K562 (cell line): Measurements from ENCODE around the gene ATP6V0A1. TPM values are rescaled to one million over a fixed set of nuclear protein-coding genes. Genes with fewer than 3 reads are reported as not detected.

ENCODE experiments used
- ADNP ChIP-seq: fragments of 200-800 bp; sonication (Bioruptor generic); IDR thresholded peaks from 2 replicates; pipeline ENCODE4 v1.6.1; 2016; ENCODE audit warnings: missing genetic modification characterization, missing compliant biosample characterization
- FOS ChIP-seq: IDR thresholded peaks from 3 replicates; pipeline ENCODE4 v1.6.1; 2011; ENCODE audit not compliant: insufficient read length; ENCODE audit errors: extremely low read depth
- IRF2 ChIP-seq: sonication (generic); formaldehyde crosslinking; IDR thresholded peaks from 2 replicates; pipeline ENCODE4 v1.8.1; 2022; ENCODE audit warnings: mild to moderate bottlenecking, missing genetic modification reagents
- JUN ChIP-seq, 2 experiments: sonication (generic) in 1 of 2; formaldehyde crosslinking in 1 of 2; IDR thresholded peaks; 2 replicates each; pipeline versions ENCODE4 v1.6.1 to v1.8.0; 2012 to 2022; ENCODE audit warnings: borderline replicate concordance in 2 of 2, mild to moderate bottlenecking in 2 of 2, improper control_type of control experiment in 1 of 2, low read depth in 1 of 2, low read length in 1 of 2, missing genetic modification reagents in 1 of 2
- MYNN ChIP-seq, 2 experiments: sonication (generic); formaldehyde crosslinking in 1 of 2; IDR thresholded peaks; 2 replicates each; pipeline versions ENCODE4 v1.5.0 to v1.6.1; 2016 to 2020; ENCODE audit warnings: antibody characterized with exemption in 1 of 2, missing genetic modification reagents in 1 of 2
- NFRKB ChIP-seq: fragments of 450-650 bp; IDR thresholded peaks from 2 replicates; pipeline ENCODE4 v1.6.1; 2016; ENCODE audit warnings: low read depth
- NR2C1 ChIP-seq, 2 experiments: fragments of 450-650 bp; IDR thresholded peaks; 2 replicates each; pipeline ENCODE4 v1.6.1; 2017; ENCODE audit warnings: mild to moderate bottlenecking in 2 of 2, antibody characterized with exemption in 1 of 2, inconsistent platforms in 1 of 2, missing compliant biosample characterization in 1 of 2, missing genetic modification characterization in 1 of 2
- NUFIP1 ChIP-seq: fragments of 450-650 bp; IDR thresholded peaks from 2 replicates; pipeline ENCODE4 v1.6.1; 2018; ENCODE audit not compliant: partially characterized antibody
- ZNF140 ChIP-seq: fragments of 250-450 bp; sonication (Bioruptor Pico); IDR thresholded peaks from 2 replicates; pipeline ENCODE4 v1.8.0; 2021; ENCODE audit warnings: moderate library complexity, mild to moderate bottlenecking, inconsistent platforms
- ZNF79 ChIP-seq: fragments of 250-450 bp; sonication (Bioruptor Pico); IDR thresholded peaks from 2 replicates; pipeline ENCODE4 v1.4.0; 2020; ENCODE audit warnings: low read depth, mild to moderate bottlenecking, moderate library complexity
- polyA plus RNA-seq, 8 experiments: library from polyadenylated mRNA; depleted of rRNA in 4 of 8; stranded (reverse) in 5 of 8; unstranded in 3 of 8; fragments of >200 nt; fragmentation: Nextera tagmentation in 2 of 8; fragmentation: Illumina TruSeq in 1 of 8; extraction: Ambion mirVana in 2 of 8; extraction: Trizol in 1 of 8; gene quantifications; 2 replicates each; pipeline versions ENCODE4 v1.2.1 to v1.2.3, GENCODE V29; 2011 to 2014; ENCODE audit warnings: inconsistent platforms in 1 of 8, missing spikeins in 1 of 8
- total RNA-seq, 7 experiments: library from RNA; depleted of rRNA in 6 of 7; stranded (reverse); fragments of >200 nt in 6 of 7; fragmentation: Illumina TruSeq in 2 of 7; extraction: Trizol in 2 of 7; gene quantifications; 2 replicates each; pipeline versions ENCODE4 v1.2.1 to v1.2.3, GENCODE V29; 2011 to 2021; ENCODE audit warnings: low replicate concordance in 1 of 7
- TF ChIP-seq, protein P1 (sequence below): fragments of 250-450 bp; sonication (Bioruptor Pico); IDR thresholded peaks from 2 replicates; pipeline ENCODE4 v1.4.0; 2020; ENCODE audit warnings: mild to moderate bottlenecking, moderate library complexity
- TF ChIP-seq, protein P2 (sequence below), 3 experiments: IDR thresholded peaks in 2 of 3; conservative IDR thresholded peaks in 1 of 3; 2 replicates each; pipeline ENCODE4 v1.5.1; 2011 to 2012; ENCODE audit warnings: low read length in 3 of 3, mild to moderate bottlenecking in 3 of 3, control low read depth in 2 of 3, improper control_type of control experiment in 1 of 3, inconsistent platforms in 1 of 3, low read depth in 1 of 3, mixed read lengths in 1 of 3, moderate library complexity in 1 of 3; ENCODE audit not compliant: insufficient read depth in 2 of 3
- TF ChIP-seq, protein P3 (sequence below): fragments of 250-450 bp; sonication (Bioruptor Pico); IDR thresholded peaks from 2 replicates; pipeline ENCODE4 v1.8.0; 2022; ENCODE audit warnings: moderate library complexity, mild to moderate bottlenecking, inconsistent platforms
- TF ChIP-seq, protein P4 (sequence below): sonication (generic); formaldehyde crosslinking; IDR thresholded peaks from 2 replicates; pipeline ENCODE4 v1.8.0; 2022; ENCODE audit warnings: mild to moderate bottlenecking, missing genetic modification reagents

ATP6V0A1 gene
- total and polyA plus RNA-seq, 9 of the 15 experiments (the other 6 are each of a cell fraction or from before 2014, with no cell fraction given), result 11.8 to 158 (median 75.5) TPM

DNA sequence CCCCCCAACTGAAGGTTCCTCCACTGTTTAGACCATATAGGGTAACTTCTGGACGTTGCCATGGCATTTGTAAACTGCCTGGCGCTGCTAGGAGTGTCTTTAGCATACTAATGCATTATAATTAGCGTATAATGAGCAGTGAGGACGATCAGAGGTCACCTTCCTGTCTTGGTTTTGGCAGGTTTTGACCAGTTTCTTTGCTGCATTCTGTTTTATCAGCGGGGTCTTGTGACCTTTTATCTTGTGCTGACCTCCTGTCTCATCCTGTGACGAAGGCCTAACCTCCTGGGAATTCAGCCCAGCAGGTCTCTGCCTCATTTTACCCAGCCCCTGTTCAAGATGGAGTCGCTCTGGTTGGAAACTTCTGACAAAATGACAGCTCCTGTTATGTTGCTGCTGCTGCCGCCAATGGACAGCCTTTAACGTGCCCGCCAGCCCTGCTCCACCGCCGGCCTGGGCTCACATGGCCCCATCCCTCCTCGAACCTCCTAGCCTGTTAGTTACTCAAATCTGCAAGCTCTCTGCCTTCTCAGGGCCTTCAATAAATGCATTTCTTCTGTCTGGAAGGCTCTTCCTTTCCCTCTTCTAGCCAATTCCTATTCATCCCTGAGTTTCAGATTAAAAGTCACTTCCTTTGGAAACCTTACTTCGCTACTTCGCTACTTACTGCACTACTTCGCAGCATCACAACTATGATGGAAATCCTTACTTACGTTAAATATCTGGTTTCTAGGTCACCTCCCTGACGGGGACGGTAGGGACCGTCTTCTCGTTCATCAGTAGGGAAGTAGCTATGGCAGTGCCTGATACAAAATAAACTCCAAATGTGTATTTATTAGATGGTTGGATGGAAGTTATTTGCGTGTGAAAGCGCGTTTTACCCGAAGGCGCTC, 76.7 kb downstream of the ATP6V0A1 start (continued):
- TF ChIP-seq, protein P1, sequence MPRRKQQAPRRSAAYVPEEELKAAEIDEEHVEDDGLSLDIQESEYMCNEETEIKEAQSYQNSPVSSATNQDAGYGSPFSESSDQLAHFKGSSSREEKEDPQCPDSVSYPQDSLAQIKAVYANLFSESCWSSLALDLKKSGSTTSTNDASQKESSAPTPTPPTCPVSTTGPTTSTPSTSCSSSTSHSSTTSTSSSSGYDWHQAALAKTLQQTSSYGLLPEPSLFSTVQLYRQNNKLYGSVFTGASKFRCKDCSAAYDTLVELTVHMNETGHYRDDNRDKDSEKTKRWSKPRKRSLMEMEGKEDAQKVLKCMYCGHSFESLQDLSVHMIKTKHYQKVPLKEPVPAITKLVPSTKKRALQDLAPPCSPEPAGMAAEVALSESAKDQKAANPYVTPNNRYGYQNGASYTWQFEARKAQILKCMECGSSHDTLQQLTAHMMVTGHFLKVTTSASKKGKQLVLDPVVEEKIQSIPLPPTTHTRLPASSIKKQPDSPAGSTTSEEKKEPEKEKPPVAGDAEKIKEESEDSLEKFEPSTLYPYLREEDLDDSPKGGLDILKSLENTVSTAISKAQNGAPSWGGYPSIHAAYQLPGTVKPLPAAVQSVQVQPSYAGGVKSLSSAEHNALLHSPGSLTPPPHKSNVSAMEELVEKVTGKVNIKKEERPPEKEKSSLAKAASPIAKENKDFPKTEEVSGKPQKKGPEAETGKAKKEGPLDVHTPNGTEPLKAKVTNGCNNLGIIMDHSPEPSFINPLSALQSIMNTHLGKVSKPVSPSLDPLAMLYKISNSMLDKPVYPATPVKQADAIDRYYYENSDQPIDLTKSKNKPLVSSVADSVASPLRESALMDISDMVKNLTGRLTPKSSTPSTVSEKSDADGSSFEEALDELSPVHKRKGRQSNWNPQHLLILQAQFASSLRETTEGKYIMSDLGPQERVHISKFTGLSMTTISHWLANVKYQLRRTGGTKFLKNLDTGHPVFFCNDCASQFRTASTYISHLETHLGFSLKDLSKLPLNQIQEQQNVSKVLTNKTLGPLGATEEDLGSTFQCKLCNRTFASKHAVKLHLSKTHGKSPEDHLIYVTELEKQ (CRISPR knock-in tag), result peak; percentile 96
- no peak for TF ChIP-seq ADNP (tag)
- peak; percentile 70 for TF ChIP-seq NUFIP1
- TF ChIP-seq MYNN (IDR thresholded peaks at IDR 0.05), result peak; percentile 76
- no peak for TF ChIP-seq MYNN (CRISPR knock-in tag; IDR thresholded peaks at IDR 0.05)
- TF ChIP-seq, protein P2, sequence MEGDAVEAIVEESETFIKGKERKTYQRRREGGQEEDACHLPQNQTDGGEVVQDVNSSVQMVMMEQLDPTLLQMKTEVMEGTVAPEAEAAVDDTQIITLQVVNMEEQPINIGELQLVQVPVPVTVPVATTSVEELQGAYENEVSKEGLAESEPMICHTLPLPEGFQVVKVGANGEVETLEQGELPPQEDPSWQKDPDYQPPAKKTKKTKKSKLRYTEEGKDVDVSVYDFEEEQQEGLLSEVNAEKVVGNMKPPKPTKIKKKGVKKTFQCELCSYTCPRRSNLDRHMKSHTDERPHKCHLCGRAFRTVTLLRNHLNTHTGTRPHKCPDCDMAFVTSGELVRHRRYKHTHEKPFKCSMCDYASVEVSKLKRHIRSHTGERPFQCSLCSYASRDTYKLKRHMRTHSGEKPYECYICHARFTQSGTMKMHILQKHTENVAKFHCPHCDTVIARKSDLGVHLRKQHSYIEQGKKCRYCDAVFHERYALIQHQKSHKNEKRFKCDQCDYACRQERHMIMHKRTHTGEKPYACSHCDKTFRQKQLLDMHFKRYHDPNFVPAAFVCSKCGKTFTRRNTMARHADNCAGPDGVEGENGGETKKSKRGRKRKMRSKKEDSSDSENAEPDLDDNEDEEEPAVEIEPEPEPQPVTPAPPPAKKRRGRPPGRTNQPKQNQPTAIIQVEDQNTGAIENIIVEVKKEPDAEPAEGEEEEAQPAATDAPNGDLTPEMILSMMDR (IDR thresholded peaks at IDR 0.05 in 2 of 3, conservative IDR thresholded peaks at IDR 0.05 in 1 of 3; ENCODE audit: insufficient read depth in 2 of 3, low read depth in 1 of 3, low read length in 3 of 3), result no peak; a peak in 1 of 6 replicates
- no peak; the same call in 1 of the 2 replicates for TF ChIP-seq NR2C1 (IDR thresholded peaks at IDR 0.05)
- peak; percentile 93 for TF ChIP-seq NR2C1 (tag; IDR thresholded peaks at IDR 0.05)
- TF ChIP-seq IRF2 (CRISPR knock-in tag), result no peak
- no peak for TF ChIP-seq ZNF140
- TF ChIP-seq, protein P3, sequence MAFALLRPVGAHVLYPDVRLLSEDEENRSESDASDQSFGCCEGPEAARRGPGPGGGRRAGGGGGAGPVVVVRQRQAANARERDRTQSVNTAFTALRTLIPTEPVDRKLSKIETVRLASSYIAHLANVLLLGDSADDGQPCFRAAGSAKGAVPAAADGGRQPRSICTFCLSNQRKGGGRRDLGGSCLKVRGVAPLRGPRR (CRISPR knock-in tag), result peak; percentile 98
- TF ChIP-seq ZNF79 (CRISPR knock-in tag), result peak; percentile 93
- peak; percentile 82 for TF ChIP-seq NFRKB
- TF ChIP-seq JUN (IDR thresholded peaks at IDR 0.05; ENCODE audit: borderline replicate concordance, low read depth, low read length), result no peak
- TF ChIP-seq JUN (CRISPR knock-in tag; IDR thresholded peaks at IDR 0.05; ENCODE audit: borderline replicate concordance), result no peak
- TF ChIP-seq FOS, result no peak
- TF ChIP-seq, protein P4, sequence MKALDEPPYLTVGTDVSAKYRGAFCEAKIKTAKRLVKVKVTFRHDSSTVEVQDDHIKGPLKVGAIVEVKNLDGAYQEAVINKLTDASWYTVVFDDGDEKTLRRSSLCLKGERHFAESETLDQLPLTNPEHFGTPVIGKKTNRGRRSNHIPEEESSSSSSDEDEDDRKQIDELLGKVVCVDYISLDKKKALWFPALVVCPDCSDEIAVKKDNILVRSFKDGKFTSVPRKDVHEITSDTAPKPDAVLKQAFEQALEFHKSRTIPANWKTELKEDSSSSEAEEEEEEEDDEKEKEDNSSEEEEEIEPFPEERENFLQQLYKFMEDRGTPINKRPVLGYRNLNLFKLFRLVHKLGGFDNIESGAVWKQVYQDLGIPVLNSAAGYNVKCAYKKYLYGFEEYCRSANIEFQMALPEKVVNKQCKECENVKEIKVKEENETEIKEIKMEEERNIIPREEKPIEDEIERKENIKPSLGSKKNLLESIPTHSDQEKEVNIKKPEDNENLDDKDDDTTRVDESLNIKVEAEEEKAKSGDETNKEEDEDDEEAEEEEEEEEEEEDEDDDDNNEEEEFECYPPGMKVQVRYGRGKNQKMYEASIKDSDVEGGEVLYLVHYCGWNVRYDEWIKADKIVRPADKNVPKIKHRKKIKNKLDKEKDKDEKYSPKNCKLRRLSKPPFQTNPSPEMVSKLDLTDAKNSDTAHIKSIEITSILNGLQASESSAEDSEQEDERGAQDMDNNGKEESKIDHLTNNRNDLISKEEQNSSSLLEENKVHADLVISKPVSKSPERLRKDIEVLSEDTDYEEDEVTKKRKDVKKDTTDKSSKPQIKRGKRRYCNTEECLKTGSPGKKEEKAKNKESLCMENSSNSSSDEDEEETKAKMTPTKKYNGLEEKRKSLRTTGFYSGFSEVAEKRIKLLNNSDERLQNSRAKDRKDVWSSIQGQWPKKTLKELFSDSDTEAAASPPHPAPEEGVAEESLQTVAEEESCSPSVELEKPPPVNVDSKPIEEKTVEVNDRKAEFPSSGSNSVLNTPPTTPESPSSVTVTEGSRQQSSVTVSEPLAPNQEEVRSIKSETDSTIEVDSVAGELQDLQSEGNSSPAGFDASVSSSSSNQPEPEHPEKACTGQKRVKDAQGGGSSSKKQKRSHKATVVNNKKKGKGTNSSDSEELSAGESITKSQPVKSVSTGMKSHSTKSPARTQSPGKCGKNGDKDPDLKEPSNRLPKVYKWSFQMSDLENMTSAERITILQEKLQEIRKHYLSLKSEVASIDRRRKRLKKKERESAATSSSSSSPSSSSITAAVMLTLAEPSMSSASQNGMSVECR, result no peak
